GM19452 (cell line): ENCODE data around the gene POLA1.

Experiments
- ATAC-seq: cut with Tn5 transposase; IDR thresholded peaks from one replicate; pipeline ENCODE4 v1.9.1; 2021; ENCODE audit not compliant: unreplicated experiment

POLA1 gene

DNA sequence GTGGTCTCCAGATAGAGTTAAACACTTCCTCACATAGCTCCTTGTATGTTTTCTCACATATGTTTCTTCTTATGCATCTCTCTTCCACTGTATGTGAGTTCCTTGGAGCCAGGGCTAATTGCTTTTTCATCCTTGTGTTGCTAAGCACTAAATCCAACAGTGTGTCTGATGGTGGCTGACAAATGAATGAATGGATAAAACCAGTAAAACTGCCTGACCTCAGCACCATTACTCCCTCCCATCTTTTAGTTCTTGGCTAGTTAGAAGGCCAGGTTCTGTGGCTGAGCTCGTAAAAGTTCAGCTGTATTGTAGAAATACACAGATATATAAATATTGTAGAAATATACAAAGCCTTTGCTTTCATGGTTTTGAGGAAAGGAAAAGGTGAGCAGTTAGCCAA lies 271.7 kb downstream of the POLA1 start:
- no peak for ATAC-seq

DNA sequence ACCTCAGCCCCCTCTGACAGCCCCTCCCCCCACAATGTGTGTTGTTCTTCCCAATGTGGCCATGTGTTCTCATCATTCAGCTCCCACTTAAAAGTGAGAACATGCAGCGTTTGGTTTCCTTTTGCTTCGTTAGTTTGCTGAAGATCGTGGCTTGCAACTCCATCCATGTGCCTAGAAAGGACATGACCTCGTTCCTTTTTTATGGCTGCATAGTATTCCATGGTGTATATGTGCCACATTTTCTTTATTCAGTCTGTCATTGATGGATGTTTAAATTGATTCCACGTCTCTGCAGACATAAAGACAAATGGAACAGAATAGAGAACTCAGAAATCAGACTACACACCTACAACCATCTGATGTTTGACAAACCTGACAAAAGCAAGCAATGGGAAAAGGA lies 276.1 kb downstream of the POLA1 start:
- no peak for ATAC-seq

DNA sequence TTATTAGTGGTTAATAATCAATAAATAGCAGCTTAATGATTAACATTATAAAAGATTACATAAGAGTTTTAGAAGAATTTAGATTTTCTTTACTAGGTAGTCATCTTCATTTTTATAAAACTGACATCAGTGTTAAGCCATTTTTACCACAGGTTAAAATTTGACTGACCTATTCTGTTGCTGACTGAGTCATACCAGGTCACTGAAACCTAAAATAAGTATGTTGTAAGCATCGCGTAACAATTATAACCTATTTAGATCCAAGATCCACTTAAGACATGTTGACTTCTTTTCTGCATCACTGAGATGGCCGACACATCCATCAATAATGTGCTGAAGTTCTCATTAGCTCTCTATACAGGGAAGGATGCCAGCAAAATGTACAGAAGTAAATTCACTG lies 285.4 kb downstream of the POLA1 start:
- no peak for ATAC-seq

DNA sequence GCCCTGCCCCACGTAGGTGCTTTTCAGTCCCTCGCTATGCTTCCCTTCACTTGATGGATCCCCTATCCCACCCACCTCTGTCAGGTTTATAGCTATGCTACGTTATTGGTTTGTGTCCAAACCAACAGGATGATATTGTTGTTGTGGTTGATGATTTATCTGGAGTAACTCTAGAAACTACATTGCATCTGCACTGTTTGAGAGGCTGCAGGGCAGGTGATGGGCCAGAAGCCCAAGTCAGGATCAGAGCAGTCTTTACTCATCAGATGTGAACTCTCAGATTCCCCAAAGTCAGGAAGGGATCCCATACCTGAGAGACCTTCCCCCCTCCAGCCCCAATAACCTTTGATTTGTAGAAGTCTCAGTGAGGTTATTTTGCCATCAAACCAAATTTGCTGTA lies 287.3 kb downstream of the POLA1 start:
- no peak for ATAC-seq

DNA sequence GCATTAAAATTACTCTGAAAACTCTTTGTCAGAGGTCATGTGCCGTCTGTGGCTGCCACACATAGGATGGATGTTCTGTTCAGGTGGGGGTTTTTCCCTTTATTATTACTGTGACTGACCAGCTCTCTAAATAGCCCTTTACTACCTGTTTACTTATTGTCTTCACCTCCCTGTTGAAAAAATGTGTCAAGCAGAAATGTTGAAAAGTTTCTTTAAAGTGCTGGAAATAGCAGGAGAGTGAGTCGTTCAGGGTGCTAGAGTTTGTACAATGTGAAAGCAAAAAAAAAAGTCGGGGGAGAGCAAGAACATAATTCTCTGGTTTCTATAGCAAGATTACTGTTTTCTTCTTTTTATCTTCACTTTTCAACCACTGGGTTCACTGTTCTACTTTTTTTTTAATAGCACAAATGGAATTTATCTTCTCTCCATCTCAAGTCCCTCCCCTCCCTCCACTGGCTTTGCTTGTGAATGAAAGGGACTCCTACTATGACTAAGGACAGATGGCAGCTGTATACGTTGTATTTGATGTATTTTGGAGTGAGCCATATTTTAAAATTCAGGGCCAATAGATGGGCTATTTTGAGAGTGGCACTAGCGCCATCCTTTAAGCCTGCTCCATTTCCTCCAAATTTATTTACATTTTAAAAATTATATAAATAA lies 288.7 kb downstream of the POLA1 start:
- ATAC-seq, result no peak

DNA sequence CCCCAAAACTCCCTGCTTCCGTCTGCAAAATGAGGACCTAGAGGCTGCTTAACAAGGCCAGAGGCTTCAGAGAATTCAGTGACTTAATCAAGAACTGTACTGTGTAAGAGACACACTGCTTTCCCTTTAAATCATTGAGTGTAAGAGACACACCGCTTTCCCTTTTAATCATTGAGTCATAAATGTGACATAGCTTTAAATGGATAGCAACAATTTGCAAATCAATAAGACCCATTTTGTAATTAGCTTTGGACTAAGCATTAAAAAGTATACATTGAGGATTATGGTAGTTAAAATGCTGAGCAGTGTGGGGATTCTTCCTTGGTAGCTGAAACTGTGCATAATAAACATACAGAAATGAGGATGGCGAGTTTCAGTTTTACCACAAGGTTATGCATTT lies 290.2 kb downstream of the POLA1 start:
- no peak for ATAC-seq

DNA sequence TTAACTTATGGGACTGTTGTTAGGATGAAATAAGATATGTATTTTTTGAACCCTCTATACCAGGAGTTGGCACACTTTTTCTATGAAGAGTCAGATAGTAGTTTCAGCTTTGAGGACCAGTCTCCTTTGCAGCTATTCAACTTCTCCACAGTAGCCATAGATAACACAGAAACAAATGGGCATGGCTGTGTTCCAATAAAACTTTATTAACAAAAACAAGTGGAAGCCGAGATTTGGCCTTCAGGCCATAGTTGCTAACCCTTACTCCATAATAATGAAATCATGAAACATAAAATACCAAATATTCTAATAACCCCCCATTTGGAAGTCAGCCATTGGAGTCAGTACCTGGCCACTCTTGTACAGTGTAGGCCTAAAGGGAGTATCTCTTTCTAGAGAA lies 291.4 kb downstream of the POLA1 start:
- no peak for ATAC-seq

DNA sequence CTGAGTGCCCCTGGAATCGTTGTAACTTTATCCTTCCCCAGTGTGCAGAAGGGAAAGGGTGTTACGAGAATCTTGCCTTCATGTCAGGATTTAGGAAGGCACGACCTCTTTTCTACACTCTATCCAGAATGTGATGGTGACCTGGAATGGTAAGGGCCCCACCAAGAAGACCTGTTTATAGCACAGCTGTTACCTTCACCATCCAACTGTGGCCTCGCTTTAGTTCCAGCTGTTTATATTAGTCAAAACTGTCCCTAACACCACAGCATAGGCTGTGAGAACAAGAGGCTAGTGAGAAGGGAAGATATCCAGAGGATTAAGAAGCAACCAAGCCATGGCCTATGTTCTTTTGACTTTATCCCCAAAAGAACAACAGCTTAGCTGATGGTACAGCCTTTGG lies 294.0 kb downstream of the POLA1 start:
- ATAC-seq, result no peak

DNA sequence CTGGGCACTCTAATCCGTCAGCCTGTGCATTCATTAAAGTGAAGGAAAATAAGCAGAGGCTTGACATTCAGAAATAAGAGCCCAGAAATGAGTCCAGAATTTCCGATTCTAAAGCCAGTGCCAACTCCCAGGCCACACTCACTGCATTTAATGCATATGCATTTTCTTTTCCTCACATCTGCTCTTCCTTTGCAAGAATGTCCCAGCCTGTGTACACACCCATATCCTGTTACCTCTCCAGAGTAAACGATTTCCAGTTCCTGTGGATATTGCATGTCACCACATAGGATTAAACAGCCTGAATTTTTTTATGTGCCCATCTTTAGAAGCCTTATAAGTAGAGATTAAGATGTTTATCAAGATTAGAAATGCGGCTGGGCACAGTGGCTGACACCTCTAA lies 294.6 kb downstream of the POLA1 start:
- ATAC-seq, result no peak

DNA sequence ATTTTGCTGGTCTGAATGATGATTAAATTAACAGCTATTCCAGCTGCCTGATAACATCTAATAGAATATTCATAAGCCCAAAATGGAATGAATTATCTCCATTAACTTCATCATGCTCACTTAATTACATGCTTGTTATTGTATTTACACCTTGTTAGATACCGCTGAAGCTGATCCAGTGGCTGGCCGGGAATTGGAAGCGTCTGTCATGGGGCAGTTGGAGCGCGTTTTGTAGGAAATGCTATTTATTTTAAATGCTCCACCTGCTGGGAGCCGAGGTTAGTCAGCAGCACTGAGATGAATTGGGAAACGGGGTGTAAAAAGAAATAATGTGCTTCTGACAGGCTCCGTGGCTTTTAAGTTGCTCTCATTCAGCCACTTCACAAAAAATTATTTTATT lies 296.8 kb downstream of the POLA1 start:
- ATAC-seq, result no peak

DNA sequence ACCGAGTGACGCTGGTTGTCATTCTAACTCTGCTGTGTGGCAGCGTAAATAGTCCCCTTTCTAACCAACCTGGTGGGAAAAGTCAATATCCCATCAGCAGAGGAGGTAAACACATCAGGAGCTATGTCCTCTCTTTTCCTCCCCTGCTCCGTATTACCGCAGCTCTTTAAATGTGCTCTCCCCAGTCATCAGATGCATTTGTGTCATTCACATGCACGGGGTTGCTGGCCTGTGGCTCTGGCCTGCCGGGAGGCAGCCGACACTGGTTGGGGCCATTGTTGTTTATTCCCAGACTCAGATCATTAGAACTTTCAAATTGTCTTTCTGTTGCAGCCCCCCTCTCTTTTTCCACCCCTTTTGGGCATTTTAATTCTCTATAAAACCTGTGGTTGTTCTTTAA lies 300.2 kb downstream of the POLA1 start:
- ATAC-seq, result no peak

DNA sequence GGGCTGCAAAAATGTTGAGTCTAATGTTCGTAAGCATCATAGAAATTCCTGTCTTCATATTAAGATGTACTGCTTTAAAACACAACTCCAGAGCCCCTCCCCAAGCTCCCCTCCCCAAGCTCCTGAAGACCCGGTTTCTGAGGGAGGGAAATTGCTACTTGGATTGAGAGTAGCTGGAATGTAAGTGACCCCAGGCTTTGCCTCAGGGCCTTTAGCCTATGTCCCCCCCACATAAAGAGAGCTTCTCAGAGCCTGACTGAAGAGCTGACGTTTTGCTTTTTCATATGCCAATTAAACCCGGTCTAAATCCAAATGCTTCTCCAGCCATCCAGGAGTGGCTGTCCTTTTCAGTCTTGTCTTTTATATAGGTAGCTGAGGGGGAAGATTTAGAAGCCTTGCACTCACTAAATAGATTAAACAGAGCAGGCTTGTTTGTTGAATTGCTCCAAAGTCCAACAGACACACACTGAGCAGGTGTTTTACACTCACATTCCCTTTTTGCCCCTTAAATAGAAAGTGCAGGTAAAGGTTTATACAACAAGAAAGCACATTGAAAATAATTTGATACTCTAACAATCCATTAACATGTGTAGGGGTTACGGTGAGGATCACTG lies 302.5 kb downstream of the POLA1 start:
- ATAC-seq, result no peak

DNA sequence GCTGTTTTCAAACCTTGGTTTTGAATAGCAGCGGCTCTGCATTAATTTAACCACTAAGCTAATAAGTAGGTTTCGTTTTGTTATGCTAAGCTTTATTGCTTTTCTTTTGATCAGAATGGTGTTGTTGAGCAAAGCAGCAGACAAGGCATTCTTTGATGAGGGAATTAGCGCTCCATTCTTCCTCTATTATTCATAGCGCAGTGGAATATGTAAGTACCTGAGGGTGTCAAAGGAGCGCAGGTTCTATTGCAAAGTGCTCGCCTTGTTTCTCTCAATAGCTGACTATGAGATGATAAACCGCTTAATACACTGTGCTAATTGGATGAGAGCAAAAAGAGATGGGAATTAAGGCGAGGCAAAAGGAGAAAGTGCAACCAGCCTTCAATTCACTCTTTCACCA lies 305.8 kb downstream of the POLA1 start:
- ATAC-seq, result no peak

DNA sequence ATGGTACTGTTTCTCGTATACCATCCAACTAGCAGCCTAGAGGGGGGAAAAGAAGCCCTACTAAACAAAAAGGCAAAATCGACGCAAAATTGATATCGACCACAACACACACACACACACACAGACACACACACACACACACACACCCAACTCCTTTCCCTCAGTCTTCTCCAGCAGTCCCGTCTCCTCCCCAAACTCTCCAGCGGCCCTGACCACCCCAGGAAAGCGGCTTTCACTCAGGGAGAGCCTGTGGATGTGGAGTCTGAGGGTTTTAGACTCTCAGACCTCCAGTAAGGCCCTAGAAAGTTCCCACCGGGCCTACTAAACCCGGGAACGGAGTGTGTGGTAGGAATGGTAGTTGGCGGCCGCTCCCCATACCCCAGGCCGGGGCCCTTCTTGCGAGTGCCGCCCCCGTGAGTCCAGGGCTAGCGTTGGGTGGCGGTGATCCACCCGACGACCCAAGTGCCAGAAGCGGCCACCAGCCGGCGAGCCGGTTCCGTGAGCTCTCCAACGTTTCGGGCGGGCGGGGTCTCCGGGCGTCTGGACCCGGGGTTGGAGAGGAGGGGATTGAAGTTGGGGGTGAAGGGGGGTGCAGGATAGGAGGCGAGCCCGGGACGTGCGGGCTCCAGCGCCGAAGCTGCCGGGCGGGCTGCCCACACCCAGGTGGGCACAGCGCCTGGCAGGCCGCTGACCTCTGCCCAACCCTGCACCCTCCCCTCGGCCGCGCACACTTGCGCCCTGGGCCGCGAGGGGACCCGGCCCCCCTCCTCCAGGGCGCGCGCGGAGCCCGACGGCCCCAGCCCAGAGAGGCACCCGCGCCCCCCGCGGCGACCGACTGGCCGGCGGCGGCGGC lies 308.3 kb downstream of the POLA1 start:
- no peak for ATAC-seq

DNA sequence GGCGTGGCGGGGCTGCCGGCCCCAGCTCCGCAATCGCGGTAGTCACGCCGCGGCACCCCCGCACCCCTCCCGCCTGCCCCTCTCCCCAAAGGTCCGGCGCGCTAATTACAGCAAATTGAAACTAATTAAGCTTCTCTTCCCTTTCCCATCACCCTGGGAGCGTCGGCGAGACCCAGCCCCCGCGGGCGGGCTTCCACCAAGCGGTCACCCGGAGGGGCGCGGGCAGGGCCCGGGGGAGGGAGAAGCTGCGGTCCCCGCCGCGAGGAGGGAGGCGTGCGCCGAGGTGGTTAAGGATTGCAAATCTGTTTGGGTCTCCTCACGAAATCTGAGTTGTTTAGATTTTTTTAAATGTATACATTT lies 308.9 kb downstream of the POLA1 start:
- ATAC-seq, result no peak

DNA sequence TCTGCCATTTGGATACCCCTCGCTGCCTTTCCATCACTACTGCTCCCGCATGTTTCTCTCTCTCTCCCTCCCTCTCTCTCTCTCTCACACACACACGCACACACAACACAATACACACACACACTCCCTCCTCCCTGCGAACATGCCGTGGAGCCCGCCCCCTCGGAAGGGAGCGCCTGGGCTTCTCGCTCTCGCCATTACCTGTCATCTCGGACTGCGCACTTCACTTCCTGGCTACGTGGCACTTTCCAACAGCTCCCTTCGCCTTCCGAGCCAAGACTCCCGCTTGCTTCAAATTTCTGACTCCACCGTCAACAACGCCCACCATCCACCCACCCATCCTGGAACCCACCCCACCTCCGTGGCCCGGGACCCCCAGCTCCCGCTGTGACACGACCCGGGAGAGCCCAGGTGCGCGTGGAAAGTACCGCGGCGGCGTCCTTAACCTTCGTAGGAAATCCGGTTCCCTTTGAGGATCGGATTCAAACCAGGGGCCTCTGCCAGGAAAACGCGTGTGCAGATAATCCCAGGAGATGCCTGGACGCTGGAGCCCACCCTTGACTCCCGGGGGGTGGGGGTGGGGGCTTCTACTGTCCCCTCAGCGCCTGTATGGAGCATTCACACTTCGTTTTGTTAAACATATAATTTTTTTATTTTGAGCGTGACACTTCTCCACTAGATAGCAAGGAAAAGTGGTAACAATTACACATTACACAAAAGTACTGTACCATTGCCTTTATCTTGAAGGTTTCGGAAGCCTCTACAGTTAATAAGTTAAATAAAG lies 309.5 kb downstream of the POLA1 start:
- no peak for ATAC-seq

DNA sequence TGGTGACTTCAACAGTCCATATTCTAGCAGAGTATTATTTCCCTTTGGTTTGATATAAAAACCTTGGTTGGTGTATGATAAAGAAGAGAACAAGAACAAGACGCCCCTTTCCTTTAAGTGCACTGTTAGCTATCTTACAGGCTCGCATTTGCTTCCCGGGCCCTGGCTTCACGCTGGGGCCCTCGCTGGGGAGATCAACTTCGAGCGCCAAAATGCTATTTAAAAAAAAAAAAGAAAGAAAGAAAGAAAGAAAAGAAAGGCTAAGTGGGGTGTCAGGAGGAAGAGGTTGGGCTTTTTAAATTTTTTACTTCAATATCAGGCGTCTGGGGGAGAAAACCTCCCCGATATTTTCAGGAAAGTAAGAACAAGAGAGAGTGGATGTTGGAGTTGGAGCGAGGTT lies 310.3 kb downstream of the POLA1 start:
- no peak for ATAC-seq

DNA sequence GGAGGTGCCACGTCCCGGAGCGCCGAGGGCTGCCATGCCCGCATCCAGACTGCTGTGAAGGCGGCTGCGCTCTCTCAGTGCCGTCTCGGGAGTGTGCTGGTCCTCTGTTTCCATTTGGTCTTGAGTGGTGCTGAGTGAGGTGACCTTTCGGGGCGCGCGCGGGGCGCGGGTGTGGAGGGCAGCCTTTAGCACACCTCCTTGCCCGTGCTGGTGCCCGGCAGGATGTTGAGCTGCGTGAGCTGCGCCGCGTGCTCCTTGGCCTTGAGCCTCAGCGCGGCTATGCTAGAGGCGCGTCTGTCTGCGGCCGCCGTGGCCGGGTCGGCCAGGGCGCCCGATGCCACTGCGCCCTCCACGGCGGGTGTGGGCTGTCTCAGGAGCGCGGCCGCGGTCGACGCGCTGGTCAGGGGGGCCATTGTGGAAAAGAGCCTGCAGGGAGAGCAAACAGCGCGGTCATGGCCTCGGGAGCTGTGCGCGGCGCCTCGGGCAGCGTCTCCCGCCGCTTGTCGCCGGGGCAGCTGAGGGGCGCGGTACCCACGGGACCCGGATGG lies 310.8 kb downstream of the POLA1 start:
- no peak for ATAC-seq

DNA sequence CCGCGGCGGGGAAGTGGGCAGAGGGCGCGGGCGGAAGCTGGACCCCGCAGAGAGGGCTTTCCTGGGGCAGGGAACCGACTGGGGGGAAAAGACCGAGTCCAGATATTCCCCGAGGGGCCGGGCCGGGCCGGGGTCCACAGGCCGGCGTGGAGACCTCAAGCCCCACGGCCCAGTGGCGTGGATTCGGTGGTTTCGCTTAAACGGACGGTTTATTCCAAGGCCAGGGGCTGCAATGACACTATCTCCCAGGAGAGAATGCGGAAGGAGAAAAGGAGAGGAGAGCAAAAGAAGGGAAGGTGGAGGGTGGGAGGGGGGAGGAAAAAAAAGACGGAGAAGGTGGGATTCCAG lies 311.3 kb downstream of the POLA1 start:
- ATAC-seq, result no peak

DNA sequence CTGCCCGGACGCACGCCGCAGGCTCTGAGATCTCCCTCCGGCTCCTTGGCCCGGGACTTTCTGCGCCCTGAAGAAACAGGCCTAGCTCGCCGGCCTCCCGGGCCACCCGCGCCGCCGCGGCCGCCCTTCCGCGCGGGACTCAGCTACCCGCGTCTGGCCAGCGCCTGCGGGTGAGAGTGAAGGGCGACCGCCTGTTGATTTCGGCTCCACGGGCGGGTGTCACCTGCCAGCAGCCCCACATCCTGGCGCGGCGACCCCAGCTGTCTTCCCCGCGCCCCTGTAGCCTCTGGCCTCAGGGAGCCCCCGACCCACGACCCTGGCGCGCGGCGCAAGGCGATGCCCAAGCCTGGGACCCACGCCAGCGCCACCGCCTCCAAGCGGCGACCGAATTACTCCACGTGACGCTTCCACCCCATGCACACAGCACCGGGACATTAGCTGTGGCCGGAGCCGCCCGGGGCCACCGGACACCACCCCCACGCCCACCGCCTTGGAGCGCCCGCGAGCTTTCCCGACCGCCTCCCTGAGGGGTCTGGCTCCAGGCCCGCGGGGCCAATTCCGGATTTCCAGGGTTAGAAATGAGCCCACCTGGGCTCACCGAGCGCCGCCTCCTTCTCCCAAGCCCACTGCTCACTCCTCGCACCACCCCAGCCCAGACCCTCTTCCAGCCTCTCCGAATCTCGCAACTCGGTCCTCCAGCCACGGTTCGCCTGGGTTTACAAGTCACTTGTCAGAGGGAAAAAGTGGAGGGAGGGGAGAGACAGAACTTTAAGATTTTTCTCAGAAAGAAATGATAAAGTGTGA lies 311.9 kb downstream of the POLA1 start:
- no peak for ATAC-seq
